Measurements from ENCODE around the gene NUDT2. TPM values are rescaled to one million over a fixed set of nuclear protein-coding genes. Genes with fewer than 3 reads are reported as not detected.
A peak's percentile ranks its signal among the peaks of the same experiment; 100 is the strongest.

The NUDT2 gene
- 10 to 100 TPM; 29.0 to 35.2 (median 31.9) TPM for total RNA-seq (2021; fragmentation: NEBNext Ultra II Directional; extraction: Animal tissue kit (Norgen Biotek cat#: 25700))
- long read RNA-seq, transcript NUDT2-201 (4 exons, 960 nt) = major isoform, 10 of 31 reads
- long read RNA-seq, partial matches to known transcripts = 14 of 31 reads
- long read RNA-seq, other reads (novel, unspliced or antisense) = 3 of 31 reads

- Mint-ChIP-seq H3K36me3 (ENCODE audit: low read depth) (peaks cover 5% of the 10 kb centered on the region; the same call in 1 of the 2 replicates), H3K27me3 (ENCODE audit: insufficient read depth) (peaks cover 4% of the 10 kb centered on the region), H3K4me1 (ENCODE audit: low read depth) (peaks cover 61% of the 10 kb centered on the region), H3K27ac (peak within 1 kb of the TSS; percentile 99), H3K4me3 (peak within 1 kb of the TSS; percentile 99), H3K9me3 (no peaks in the 10 kb centered on the region)
- DNase-seq = peak; percentile 100
- TF ChIP-seq CTCF (IDR thresholded peaks at IDR 0.05) = no peak
Measured at GRCh38 chr9:34328987-34329832, at the start of gene NUDT2, which contains the start of gene KIF24. Gene NUDT2 (plus strand): TSS chr9:34329569. CDS start chr9:34339040, 9,471 bp downstream. Gene KIF24 (minus strand): TSS chr9:34329268. CDS start chr9:34311346, 17,922 bp downstream.

GRCh38 chr9:34282096-34282495 lies 47.3 kb upstream of the NUDT2 start:
- no peak overlapping the region for H3K27ac Mint-ChIP-seq
- no peak for DNase-seq
- no peak overlapping the region for H3K4me3 Mint-ChIP-seq
- H3K27me3 Mint-ChIP-seq (ENCODE audit: insufficient read depth) = peaks cover 4% of the 10 kb centered on the region; the same call in 1 of the 2 replicates
- TF ChIP-seq CTCF (IDR thresholded peaks at IDR 0.05) = no peak
- H3K9me3 Mint-ChIP-seq = no peaks in the 10 kb centered on the region
- H3K4me1 Mint-ChIP-seq (ENCODE audit: low read depth) = peaks cover 7% of the 10 kb centered on the region; the same call in 1 of the 2 replicates
- no peaks in the 10 kb centered on the region for H3K36me3 Mint-ChIP-seq (ENCODE audit: low read depth)

- DNase-seq = no peak
- Mint-ChIP-seq H3K4me1 (ENCODE audit: low read depth) (no peaks in the 10 kb centered on the region), H3K36me3 (ENCODE audit: low read depth) (no peaks in the 10 kb centered on the region), H3K27ac (no peak overlapping the region), H3K9me3 (no peaks in the 10 kb centered on the region), H3K27me3 (ENCODE audit: insufficient read depth) (no peaks in the 10 kb centered on the region), H3K4me3 (no peak overlapping the region)
- TF ChIP-seq CTCF (IDR thresholded peaks at IDR 0.05) = no peak
Measured at GRCh38 chr9:34289159-34289558, 40.2 kb upstream of the NUDT2 start.

- no peak for TF ChIP-seq CTCF (IDR thresholded peaks at IDR 0.05)
- no peak overlapping the region for H3K4me3 Mint-ChIP-seq
- no peaks in the 10 kb centered on the region for H3K9me3 Mint-ChIP-seq
- DNase-seq = no peak
- no peaks in the 10 kb centered on the region for H3K4me1 Mint-ChIP-seq (ENCODE audit: low read depth)
- no peaks in the 10 kb centered on the region for H3K36me3 Mint-ChIP-seq (ENCODE audit: low read depth)
- H3K27me3 Mint-ChIP-seq (ENCODE audit: insufficient read depth) = no peaks in the 10 kb centered on the region
- H3K27ac Mint-ChIP-seq = no peak overlapping the region
Measured at GRCh38 chr9:34291023-34291422, 38.3 kb upstream of the NUDT2 start.

- Mint-ChIP-seq H3K4me3 (no peak overlapping the region), H3K36me3 (ENCODE audit: low read depth) (no peaks in the 10 kb centered on the region), H3K4me1 (ENCODE audit: low read depth) (no peaks in the 10 kb centered on the region), H3K27me3 (ENCODE audit: insufficient read depth) (no peaks in the 10 kb centered on the region), H3K27ac (no peak overlapping the region), H3K9me3 (no peaks in the 10 kb centered on the region)
- no peak for DNase-seq
- no peak for TF ChIP-seq CTCF (IDR thresholded peaks at IDR 0.05)
Measured at GRCh38 chr9:34291423-34291822, 37.9 kb upstream of the NUDT2 start.
